HG02763 (cell line): ENCODE data around the gene MRPL40.

ENCODE experiments used
- ATAC-seq: cut with Tn5 transposase; IDR thresholded peaks from one replicate; pipeline ENCODE4 v1.9.1; 2021; ENCODE audit warnings: mild to moderate bottlenecking, moderate library complexity; ENCODE audit not compliant: unreplicated experiment

MRPL40 gene

DNA sequence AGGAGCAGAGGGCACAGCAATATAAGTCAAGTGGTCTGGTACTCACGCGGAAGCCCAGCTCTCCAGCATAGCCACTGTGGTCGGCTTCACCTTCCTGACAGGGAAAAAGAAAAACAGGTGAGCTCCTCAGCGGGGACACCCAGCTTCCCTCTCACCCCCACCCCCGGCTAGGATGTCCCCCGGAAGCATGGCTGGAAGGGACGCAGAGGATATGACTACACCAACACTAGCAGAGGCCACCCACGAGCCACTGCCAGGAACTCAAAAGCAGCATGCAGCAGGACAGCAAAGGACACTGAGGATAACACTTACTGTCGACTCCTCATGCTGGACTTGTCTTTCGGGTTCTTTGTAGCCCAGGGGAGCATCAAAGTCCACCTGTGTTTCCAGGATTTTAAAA, 24.2 kb downstream of the MRPL40 start:
- no peak for ATAC-seq

DNA sequence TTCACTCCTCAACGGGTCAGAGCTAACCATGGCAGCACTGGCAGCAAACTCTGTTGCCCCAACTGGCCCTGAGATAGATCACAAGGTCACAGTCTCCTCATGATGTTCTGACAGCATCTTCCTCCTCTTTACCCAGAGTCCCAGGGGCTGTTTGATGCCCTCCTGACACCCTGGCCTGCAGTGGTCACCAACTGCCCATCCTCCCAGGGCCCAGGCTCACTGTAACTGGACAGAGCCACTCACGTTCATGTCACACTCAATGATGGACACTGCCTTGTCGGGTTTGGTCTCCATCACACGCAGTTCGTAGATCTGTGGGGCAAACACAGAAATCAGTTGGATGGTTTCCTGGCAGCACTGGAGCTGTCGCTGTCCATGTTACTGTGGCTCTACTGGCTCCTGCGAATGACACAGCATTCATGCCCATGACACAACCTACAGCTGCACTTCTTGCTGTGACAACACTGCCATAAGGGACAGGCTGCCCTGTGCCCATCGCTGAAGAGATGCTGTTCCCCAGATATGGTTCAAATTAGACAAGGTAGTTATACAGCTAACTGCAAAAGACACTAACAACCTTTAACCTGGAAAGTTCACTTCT, 25.6 kb downstream of the MRPL40 start:
- ATAC-seq = no peak

GRCh38 chr22:19460036-19460435, 27.7 kb downstream of the MRPL40 start:
- ATAC-seq = no peak

- no peak for ATAC-seq
These were observed 29.2 kb downstream of the MRPL40 start for GRCh38 chr22:19461506-19461905.

- ATAC-seq = no peak
These were observed 30.7 kb downstream of the MRPL40 start for GRCh38 chr22:19463008-19463407.

GRCh38 chr22:19463491-19464469, 31.4 kb downstream of the MRPL40 start:
- ATAC-seq = no peak

- ATAC-seq = no peak
These were observed 32.2 kb downstream of the MRPL40 start for GRCh38 chr22:19464546-19464945.

DNA sequence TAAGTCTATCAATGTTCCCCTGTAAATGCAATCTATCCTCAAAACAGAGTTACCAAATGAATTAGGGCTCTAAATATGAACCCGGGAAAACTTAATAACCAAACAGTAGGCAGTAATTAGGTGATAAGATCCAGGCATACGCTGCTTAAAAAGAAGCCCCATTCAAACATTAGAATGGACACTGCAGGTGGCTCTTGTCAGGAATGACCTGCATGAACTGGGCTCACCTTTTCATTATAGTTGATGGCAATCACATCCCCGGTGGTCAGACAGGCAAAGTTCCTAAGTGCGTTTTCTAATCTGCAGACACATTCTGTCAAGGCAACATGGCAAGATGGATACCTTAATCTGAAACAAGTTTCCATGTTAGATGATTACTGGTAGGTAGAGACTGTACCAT, 32.6 kb downstream of the MRPL40 start:
- no peak for ATAC-seq

DNA sequence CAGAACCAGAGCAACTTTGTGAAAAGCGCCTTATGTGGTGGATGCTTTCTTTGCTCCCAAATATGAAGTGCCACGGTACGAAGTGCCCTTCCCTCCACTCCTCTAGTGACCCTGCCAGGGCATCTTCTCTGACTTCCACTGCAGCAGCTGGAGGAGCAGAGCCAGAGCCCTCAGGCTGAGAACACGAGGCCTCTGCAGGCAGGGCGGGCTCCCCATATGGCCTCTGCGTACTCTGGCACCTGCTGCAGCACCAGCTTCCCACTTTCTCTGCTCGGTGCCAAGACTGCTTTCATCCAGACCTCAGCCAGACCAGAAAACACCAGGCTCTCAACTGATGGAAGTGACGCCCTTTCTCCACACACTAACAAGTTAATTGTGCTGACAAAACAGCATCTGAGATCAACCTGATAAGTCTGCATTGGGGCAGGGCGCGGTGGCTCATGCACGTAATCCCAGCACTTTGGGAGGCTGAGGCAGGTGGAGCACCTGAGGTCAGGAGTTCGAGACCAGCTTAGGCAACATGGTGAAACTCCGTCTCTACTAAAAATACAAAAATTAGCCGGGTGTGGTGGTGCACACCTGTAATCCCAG, 33.9 kb downstream of the MRPL40 start:
- ATAC-seq = no peak

GRCh38 chr22:19466848-19467752, 34.8 kb downstream of the MRPL40 start:
- no peak for ATAC-seq

DNA sequence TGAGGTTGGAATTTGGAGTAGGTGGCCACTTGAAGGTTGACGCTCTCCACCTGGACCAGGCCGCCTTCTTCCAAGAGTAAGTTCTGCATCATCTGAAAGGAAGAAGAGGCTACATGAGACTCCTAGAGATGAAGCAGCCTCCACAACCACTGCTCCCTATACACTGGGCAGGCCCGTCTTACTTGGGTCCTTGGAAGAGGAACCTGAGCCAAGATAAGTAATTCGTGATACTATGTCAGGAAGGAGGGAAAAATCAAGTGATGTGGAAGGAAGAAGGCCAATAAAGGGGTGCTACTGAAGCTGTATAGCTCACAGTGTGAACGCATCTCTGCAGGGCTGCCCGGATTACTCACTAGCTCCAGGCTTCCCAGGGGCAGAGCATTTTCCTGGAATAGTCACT, 35.6 kb downstream of the MRPL40 start:
- no peak for ATAC-seq

DNA sequence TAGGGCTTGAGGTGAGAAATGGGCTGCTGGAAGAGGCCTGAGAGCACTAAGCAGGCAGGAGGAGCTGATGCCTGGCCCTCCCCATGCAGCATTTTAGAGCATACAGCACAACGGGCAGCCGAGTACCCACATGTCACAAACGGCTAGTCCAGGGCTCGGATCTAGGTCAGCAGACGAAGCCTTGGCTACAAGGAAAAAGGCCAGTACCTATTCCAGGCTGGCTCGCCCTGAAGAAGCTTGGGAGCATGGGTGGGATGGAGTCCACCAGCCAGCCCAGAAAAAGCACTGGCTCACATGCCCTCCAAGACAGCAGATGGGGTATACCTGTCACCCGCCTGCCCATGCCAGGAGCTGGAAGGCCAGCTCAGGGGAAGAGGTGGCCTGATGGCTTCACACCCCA, 37.1 kb downstream of the MRPL40 start:
- ATAC-seq = no peak

DNA sequence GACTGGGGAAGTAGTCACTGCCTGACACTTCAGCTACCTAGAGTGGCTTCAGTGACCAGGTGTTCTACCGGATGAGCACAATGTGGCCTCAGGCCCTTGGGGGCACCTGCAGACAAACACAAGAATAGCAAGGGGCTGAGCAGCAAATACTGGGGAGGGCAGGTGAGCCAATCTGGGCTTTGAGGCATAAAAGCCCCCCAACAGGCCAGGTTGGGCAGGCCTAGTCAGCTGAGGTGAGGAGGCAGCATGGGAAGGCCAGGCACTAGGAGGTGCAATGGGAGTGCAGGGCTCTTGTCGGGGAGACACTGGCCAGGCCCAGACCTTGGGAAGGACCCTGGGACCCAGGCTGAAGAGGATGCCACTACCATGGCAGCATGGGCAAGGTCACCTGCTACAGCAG, 37.7 kb downstream of the MRPL40 start:
- ATAC-seq = no peak

DNA sequence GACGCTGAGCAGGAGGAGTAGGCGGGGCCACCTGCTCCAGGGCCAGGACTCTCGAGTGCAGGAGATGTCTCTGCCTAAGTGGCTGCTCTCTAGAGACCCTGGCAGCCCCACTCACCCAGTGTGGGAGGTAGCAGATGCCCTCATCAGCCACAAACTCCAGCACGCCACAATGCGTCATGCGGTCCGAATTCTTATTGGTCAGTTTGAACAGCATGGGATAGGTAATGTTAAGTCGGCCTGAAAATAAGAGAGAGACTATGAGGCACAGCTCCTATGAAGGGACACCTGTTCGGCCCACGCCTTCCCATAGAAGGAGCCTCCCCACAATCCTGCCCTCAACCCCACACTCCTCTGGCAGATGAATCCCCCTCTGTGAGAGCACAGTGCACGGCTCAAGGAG, 39.2 kb downstream of the MRPL40 start:
- ATAC-seq = no peak

DNA sequence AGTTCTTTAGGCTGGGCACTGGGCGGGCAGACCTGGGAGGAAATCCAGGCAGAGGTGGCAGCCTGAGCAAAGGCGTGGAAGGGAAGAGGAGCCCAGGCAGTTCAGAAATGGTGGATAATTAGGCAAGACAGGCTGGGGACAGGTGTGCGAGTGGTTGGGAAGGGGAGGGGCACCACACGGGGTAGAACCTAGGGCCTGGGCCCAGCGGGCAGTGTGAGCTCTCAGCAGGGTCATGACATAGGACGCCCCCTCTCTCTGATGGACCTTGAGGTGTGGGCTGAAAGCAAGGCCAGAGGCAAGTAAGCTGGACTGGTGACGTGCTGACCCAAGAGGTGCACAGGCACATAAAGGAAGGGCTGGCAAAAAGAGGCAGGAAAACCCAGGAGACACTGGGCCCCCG, 39.9 kb downstream of the MRPL40 start:
- ATAC-seq = no peak

DNA sequence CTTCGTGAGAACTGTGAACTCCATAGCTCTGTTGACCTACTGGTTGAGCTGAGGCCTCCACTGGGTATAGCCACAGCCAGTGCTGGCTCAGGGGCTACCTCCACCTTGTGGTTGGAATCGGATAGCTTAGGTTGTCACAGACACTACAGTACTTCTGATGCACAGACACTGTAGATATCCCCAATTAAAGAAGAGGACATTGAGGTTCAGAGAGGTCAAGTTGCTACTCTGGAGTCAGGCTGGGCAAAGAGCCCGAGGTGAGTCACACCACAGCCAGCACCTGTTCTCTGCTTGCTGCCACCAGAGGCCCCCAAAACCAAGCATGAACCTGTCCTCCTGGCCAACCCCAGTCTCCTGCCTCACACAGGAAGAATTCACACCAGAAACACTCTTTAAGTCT, 41.2 kb downstream of the MRPL40 start:
- no peak for ATAC-seq

DNA sequence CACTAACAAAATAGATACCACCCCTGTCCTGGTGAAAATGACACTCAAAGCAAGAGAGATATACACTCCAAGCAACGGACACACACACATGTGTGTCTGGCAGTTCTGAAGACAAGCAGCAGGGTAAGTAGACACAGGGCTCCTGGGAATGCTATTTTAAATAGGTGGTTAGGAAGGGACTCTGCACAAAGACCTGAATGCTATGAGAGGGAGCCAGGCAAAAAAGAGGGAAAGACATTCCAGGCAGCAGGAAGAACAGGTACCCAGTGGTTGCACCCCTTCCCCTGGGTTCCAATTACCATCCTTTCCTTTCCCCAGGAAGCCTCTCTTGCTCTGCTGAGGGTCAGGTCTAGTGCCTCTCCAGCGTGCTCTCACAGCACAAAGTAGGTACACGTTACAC, 43.7 kb downstream of the MRPL40 start:
- no peak for ATAC-seq

DNA sequence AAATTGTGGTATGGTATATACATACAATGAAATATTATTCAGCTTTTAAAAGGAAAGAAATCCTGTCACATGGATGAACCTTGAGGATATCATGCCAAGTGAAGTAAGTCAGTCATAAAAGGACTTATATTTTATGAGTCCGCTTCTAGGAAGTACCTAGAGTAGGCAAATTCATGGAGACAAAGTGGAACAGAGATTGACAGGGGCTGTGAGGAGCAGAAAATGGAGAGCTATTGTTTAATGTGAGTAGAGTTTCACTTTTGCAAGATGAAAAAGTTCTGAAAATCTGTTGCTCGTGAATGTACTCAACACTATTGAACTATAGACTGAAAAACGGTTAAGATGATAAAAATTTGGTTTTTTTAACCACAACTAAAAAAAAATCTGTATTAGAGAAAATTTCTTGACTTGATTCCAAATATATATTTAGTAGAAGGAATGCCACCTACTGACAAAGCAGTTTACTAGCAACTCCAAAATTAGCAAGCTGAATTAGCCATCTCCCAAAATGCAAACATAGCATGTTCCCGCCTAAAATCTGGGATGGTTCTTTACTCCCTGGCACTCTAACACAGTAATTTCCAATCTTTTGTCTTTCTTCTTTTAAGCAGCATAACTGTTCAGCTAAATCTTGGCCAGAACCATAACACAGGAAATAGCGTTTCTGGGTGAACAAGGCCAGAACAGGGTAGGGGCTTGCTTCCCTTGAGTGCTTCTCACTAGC, 45.1 kb downstream of the MRPL40 start:
- no peak for ATAC-seq

- ATAC-seq = no peak
These were observed 45.9 kb downstream of the MRPL40 start for GRCh38 chr22:19478045-19478900.
